ENCODE data around the gene GRID1.
A peak's percentile ranks its signal among the peaks of the same experiment; 100 is the strongest.

Gene GRID1

DNA sequence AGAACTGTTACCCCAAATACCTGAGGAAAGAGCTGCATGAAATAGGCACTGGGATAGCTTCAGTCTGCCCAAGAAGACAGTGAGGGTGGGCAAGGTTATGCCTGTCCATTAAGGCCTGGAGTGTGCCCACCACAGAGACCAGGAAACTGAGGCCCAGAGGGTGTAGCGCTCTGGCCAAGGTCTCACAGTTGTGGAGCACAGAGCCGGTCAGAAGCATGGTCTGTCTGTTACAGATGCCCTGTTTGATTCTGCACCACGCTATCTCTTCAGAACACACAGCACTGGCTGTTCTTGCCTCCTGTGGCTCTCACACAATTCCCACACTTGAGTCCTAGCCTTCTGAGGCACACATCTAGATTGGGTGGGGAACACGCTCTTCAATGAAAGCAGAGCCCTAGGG is 261.4 kb downstream of the GRID1 start:
- ChIA-PET POLR2A (no interaction called here), CTCF (interaction anchor here (1.4 kb wide), 1 partner anchor 58 kb away, joined by 4 read pairs; no protein-coding TSS in a partner anchor)
- H3K27ac ChIP-seq (ENCODE audit: extremely low read depth, low read depth, low read length): no peak overlapping the region
- TF ChIP-seq SP7 (tag by site-specific recombination; IDR thresholded peaks at IDR 0.05): no peak
- no peak for TF ChIP-seq ZNF600 (tag by site-specific recombination; IDR thresholded peaks at IDR 0.05)
- TF ChIP-seq EGR2 (tag by site-specific recombination; IDR thresholded peaks at IDR 0.05; ENCODE audit: low read depth): no peak
- no peaks in the 10 kb centered on the region for H3K9me3 ChIP-seq (ENCODE audit: control insufficient read depth, insufficient read depth, low read depth, low read length)
- H3K4me1 ChIP-seq (ENCODE audit: control insufficient read depth, insufficient read depth, low read length): no peaks in the 10 kb centered on the region
- no peaks in the 10 kb centered on the region for H3K36me3 ChIP-seq (ENCODE audit: control insufficient read depth in 2 of 2, insufficient read depth in 1 of 2, low read length in 2 of 2)
- no peak overlapping the region for H3K4me3 ChIP-seq (ENCODE audit: low read depth, low read length)

DNA sequence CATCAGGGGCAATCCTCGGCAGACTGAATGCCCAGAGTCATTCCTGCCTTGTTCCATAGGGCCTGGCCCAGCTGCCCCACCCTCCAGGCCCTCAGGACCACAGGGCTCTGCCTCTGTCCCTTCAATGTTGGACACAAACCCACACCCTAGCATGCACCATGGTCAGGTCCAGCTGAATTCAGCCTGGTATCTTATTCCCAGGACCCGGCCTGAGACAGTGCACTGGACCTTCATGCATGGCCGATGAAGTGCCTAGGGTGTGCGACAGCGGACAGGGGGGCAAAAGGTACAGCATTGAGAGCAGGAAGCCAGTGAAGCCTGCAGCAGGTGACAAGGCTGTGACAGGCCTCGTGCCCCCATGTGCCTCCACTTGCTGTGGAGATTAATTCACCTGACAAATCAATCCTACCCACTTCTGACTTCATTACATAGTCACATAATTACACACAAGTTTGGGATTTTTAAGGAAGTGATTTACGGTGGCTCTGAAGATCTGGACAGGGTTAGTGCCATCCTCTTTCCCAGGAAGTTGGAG is 261.9 kb downstream of the GRID1 start:
- H3K4me1 ChIP-seq (ENCODE audit: control insufficient read depth, insufficient read depth, low read length): no peaks in the 10 kb centered on the region
- no peak for TF ChIP-seq ZNF701 (tag by site-specific recombination; IDR thresholded peaks at IDR 0.05)
- POLR2A ChIA-PET: no interaction called here
- H3K36me3 ChIP-seq (ENCODE audit: control insufficient read depth in 2 of 2, insufficient read depth in 1 of 2, low read length in 2 of 2): no peaks in the 10 kb centered on the region
- no peak overlapping the region for H3K4me3 ChIP-seq (ENCODE audit: low read depth, low read length)
- CTCF ChIA-PET: interaction anchor here (1.4 kb wide), 1 partner anchor 59 kb away, joined by 4 read pairs; no protein-coding TSS in a partner anchor
- no peaks in the 10 kb centered on the region for H3K9me3 ChIP-seq (ENCODE audit: control insufficient read depth, insufficient read depth, low read depth, low read length)
- no peak overlapping the region for H3K27ac ChIP-seq (ENCODE audit: extremely low read depth, low read depth, low read length)

- Histone ChIP-seq H3K9me3 (ENCODE audit: control insufficient read depth, insufficient read depth, low read depth, low read length) (no peaks in the 10 kb centered on the region), H3K4me1 (ENCODE audit: control insufficient read depth, insufficient read depth, low read length) (no peaks in the 10 kb centered on the region), H3K27ac (ENCODE audit: extremely low read depth, low read depth, low read length) (no peak overlapping the region), H3K4me3 (ENCODE audit: low read depth, low read length) (no peak overlapping the region), H3K36me3 (ENCODE audit: control insufficient read depth in 2 of 2, insufficient read depth in 1 of 2, low read length in 2 of 2) (no peaks in the 10 kb centered on the region)
- ChIA-PET CTCF (interaction anchor here (0.6 to 1.4 kb wide), 2 partner anchors 59 to 230 kb away, joined by 3 to 4 read pairs; no protein-coding TSS in a partner anchor), POLR2A (no interaction called here)
- TF ChIP-seq ZNF26 (tag by site-specific recombination; IDR thresholded peaks at IDR 0.05) (no peak), EGR2 (tag by site-specific recombination; IDR thresholded peaks at IDR 0.05; ENCODE audit: low read depth) (peak; percentile 71), ZNF837 (tag by site-specific recombination; IDR thresholded peaks at IDR 0.05) (no peak), ZFHX2 (tag by site-specific recombination; conservative IDR thresholded peaks at IDR 0.05) (peak; percentile 72)
Observed at GRCh38 chr10:86104156-86104555, 262.4 kb downstream of the GRID1 start.

- ChIA-PET POLR2A (no interaction called here), CTCF (interaction anchor here (0.6 to 1.4 kb wide), 3 partner anchors 11 to 229 kb away, joined by 3 to 4 read pairs (median 4); no protein-coding TSS in a partner anchor)
- TF ChIP-seq, protein P1, sequence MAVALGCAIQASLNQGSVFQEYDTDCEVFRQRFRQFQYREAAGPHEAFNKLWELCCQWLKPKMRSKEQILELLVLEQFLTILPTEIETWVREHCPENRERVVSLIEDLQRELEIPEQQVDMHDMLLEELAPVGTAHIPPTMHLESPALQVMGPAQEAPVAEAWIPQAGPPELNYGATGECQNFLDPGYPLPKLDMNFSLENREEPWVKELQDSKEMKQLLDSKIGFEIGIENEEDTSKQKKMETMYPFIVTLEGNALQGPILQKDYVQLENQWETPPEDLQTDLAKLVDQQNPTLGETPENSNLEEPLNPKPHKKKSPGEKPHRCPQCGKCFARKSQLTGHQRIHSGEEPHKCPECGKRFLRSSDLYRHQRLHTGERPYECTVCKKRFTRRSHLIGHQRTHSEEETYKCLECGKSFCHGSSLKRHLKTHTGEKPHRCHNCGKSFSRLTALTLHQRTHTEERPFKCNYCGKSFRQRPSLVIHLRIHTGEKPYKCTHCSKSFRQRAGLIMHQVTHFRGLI (tag by site-specific recombination; IDR thresholded peaks at IDR 0.05): peak; percentile 66
- TF ChIP-seq GLI2 (tag by site-specific recombination; IDR thresholded peaks at IDR 0.05; ENCODE audit: borderline replicate concordance, low read depth): no peak
- no peak overlapping the region for H3K27ac ChIP-seq (ENCODE audit: extremely low read depth, low read depth, low read length)
- H3K9me3 ChIP-seq (ENCODE audit: control insufficient read depth, insufficient read depth, low read depth, low read length): no peaks in the 10 kb centered on the region
- H3K36me3 ChIP-seq (ENCODE audit: control insufficient read depth in 2 of 2, insufficient read depth in 1 of 2, low read length in 2 of 2): no peaks in the 10 kb centered on the region
- no peak overlapping the region for H3K4me3 ChIP-seq (ENCODE audit: low read depth, low read length)
- H3K4me1 ChIP-seq (ENCODE audit: control insufficient read depth, insufficient read depth, low read length): no peaks in the 10 kb centered on the region
Observed at GRCh38 chr10:86103391-86104101, 263.0 kb downstream of the GRID1 start.

DNA sequence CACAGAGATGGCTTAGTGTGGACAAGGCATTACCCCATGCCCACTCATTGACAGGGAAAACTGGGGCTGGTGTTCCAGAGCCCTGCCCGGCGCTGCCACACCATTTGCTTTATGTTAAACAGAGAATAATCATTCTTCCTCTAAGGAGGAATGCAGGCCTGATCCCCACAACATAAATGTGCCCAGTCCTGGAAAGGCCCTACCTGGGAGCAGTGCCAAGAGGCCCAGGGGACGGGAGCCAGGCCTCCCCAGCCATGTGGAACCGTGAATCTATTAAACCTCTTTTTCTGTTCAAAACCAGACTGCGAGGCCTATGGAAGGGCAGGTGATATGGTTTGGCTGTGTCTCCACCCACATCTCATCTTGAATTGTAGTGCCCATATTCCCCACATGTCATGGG is 264.1 kb downstream of the GRID1 start:
- H3K27ac ChIP-seq (ENCODE audit: extremely low read depth, low read depth, low read length): no peak overlapping the region
- H3K4me1 ChIP-seq (ENCODE audit: control insufficient read depth, insufficient read depth, low read length): no peaks in the 10 kb centered on the region
- POLR2A ChIA-PET: interaction anchor here (1.0 kb wide), 1 partner anchor 10 kb away, joined by 3 read pairs; no protein-coding TSS in a partner anchor
- no peak overlapping the region for H3K4me3 ChIP-seq (ENCODE audit: low read depth, low read length)
- no peaks in the 10 kb centered on the region for H3K9me3 ChIP-seq (ENCODE audit: control insufficient read depth, insufficient read depth, low read depth, low read length)
- no peaks in the 10 kb centered on the region for H3K36me3 ChIP-seq (ENCODE audit: control insufficient read depth in 2 of 2, insufficient read depth in 1 of 2, low read length in 2 of 2)
- CTCF ChIA-PET: no interaction called here
- TF ChIP-seq TRIM28 (IDR thresholded peaks at IDR 0.05; ENCODE audit: borderline replicate concordance, low read length) (no peak), ZNF280C (tag by site-specific recombination; IDR thresholded peaks at IDR 0.05) (no peak), SCRT1 (tag by site-specific recombination; IDR thresholded peaks at IDR 0.05; ENCODE audit: borderline replicate concordance) (no peak), SP3 (tag by site-specific recombination; IDR thresholded peaks at IDR 0.05) (no peak), SP2 (tag by site-specific recombination; IDR thresholded peaks at IDR 0.05) (no peak), ZNF202 (tag by site-specific recombination; IDR thresholded peaks at IDR 0.05; ENCODE audit: borderline replicate concordance) (no peak), ZNF585B (tag by site-specific recombination; IDR thresholded peaks at IDR 0.05) (no peak), YY2 (tag by site-specific recombination; IDR thresholded peaks at IDR 0.05) (no peak), SCRT2 (tag by site-specific recombination; IDR thresholded peaks at IDR 0.05) (no peak)
